IMR-90 (cell line): ENCODE data around the gene SKA3. TPM values are rescaled to one million over a fixed set of nuclear protein-coding genes. Genes with fewer than 3 reads are reported as not detected.

Source experiments
- ATAC-seq: fragments of 200-7000 bp; cut with Tn5 transposase; 2 replicates; pipeline ENCODE4 v1.9.1; 2020; ENCODE audit warnings: low read depth, mild to moderate bottlenecking, moderate library complexity
- BruUV-seq: library from RNA; stranded (reverse); fragments of 400-500 nt; replicated peaks from 2 replicates; lab custom pipeline; 2021; lab: Mats Ljungman, UMichigan
- CTCF ChIA-PET: fragments of 300-600 bp; formaldehyde crosslinking; extraction: SDS; loops from one replicate; lab custom pipeline; 2021; ENCODE audit warnings: antibody characterized with exemption; lab: Yijun Ruan, JAX
- POLR2A ChIA-PET: fragments of 300-600 bp; sonication (Branson Sonifier 250); formaldehyde crosslinking; loops from one replicate; lab custom pipeline; 2022; ENCODE audit warnings: antibody characterized with exemption; ENCODE audit not compliant: unreplicated experiment; lab: Charles Lee
- DNase-seq: peaks from one replicate; pipeline ENCODE4 v3.0.0; 2013
- H2AFZ ChIP-seq: replicated peaks from 2 replicates; pipeline ENCODE3; 2013; ENCODE audit warnings: low read length, mild to moderate bottlenecking; ENCODE audit not compliant: poor library complexity
- H2AK5ac ChIP-seq: 2 replicates; pipeline ENCODE4 v1.6.1; 2013; ENCODE audit warnings: low read depth, low read length, inconsistent platforms
- H2AK9ac ChIP-seq: replicated peaks from 2 replicates; pipeline ENCODE3; 2013; ENCODE audit warnings: mild to moderate bottlenecking, low read depth, low read length, moderate library complexity; ENCODE audit not compliant: poor library complexity
- H2BK120ac ChIP-seq: 2 replicates; pipeline ENCODE4 v1.6.1; 2013; ENCODE audit warnings: low read depth, low read length, inconsistent platforms
- H2BK15ac ChIP-seq: 3 replicates; pipeline ENCODE4 v1.6.1; 2013; ENCODE audit warnings: low read depth, low read length, inconsistent platforms
- H2BK20ac ChIP-seq: 2 replicates; pipeline ENCODE4 v1.6.1; 2013; ENCODE audit warnings: low read depth, mild to moderate bottlenecking, inconsistent platforms, low read length, moderate library complexity
- H2BK5ac ChIP-seq: 2 replicates; pipeline ENCODE4 v1.6.1; 2013; ENCODE audit warnings: mild to moderate bottlenecking, low read depth, low read length, inconsistent platforms; ENCODE audit not compliant: poor library complexity, severe bottlenecking
- H3K14ac ChIP-seq: replicated peaks from 2 replicates; pipeline ENCODE4 v1.6.1; 2013; ENCODE audit warnings: low read depth, low read length, inconsistent platforms
- H3K18ac ChIP-seq: 2 replicates; pipeline ENCODE4 v1.6.1; 2013; ENCODE audit warnings: low read depth, low read length, control low read depth
- H3K23ac ChIP-seq: 2 replicates; pipeline ENCODE4 v1.6.1; 2013; ENCODE audit warnings: low read depth, low read length, inconsistent platforms
- H3K27ac ChIP-seq: 2 replicates; pipeline ENCODE4 v1.5.1; 2013; ENCODE audit warnings: mild to moderate bottlenecking, control low read depth, low read length; ENCODE audit not compliant: insufficient read depth
- H3K27me3 ChIP-seq: 2 replicates; pipeline ENCODE4 v1.6.1; 2013; ENCODE audit warnings: low read length; ENCODE audit not compliant: control insufficient read depth, insufficient read depth
- H3K36me3 ChIP-seq: 2 replicates; pipeline ENCODE4 v1.6.1; 2013; ENCODE audit warnings: low read length, mixed read lengths; ENCODE audit not compliant: control insufficient read depth, insufficient read depth
- H3K4ac ChIP-seq: 2 replicates; pipeline ENCODE4 v1.6.1; 2013; ENCODE audit warnings: low read depth, low read length, inconsistent platforms
- H3K4me1 ChIP-seq: 2 replicates; pipeline ENCODE4 v1.6.1; 2013; ENCODE audit warnings: low read length, mixed read lengths; ENCODE audit not compliant: control insufficient read depth, insufficient read depth
- H3K4me2 ChIP-seq: 2 replicates; pipeline ENCODE4 v1.6.1; 2013; ENCODE audit warnings: low read depth, mild to moderate bottlenecking, control low read depth, low read length, moderate library complexity
- H3K4me3 ChIP-seq: 2 replicates; pipeline ENCODE4 v1.5.1; 2013; ENCODE audit warnings: low read depth, mild to moderate bottlenecking, control low read depth, low read length, moderate library complexity; ENCODE audit not compliant: insufficient read depth
- H3K56ac ChIP-seq: 2 replicates; pipeline ENCODE4 v1.6.1; 2013; ENCODE audit warnings: low read length, inconsistent platforms; ENCODE audit not compliant: insufficient read depth; ENCODE audit errors: extremely low read depth
- H3K79me1 ChIP-seq, 2 experiments: 2 replicates each; pipeline ENCODE4 v1.6.1; 2013; ENCODE audit warnings: low read length in 2 of 2, inconsistent platforms in 1 of 2, low read depth in 1 of 2
- H3K9ac ChIP-seq: 2 replicates; pipeline ENCODE4 v1.6.1; 2013; ENCODE audit warnings: low read depth, low read length, control low read depth
- H3K9me1 ChIP-seq: 2 replicates; pipeline ENCODE4 v1.6.1; 2013; ENCODE audit warnings: low read length, inconsistent platforms; ENCODE audit not compliant: insufficient read depth
- H3K9me3 ChIP-seq: 2 replicates; pipeline ENCODE4 v1.6.1; 2013; ENCODE audit warnings: low read length; ENCODE audit not compliant: control insufficient read depth, insufficient read depth
- H4K20me1 ChIP-seq: 2 replicates; pipeline ENCODE4 v1.6.1; 2013; ENCODE audit warnings: low read length, inconsistent platforms; ENCODE audit not compliant: insufficient read depth
- H4K5ac ChIP-seq: 2 replicates; pipeline ENCODE4 v1.6.1; 2013; ENCODE audit warnings: mild to moderate bottlenecking, low read depth, low read length, control low read depth
- H4K8ac ChIP-seq, 2 experiments: 2 replicates each; pipeline ENCODE4 v1.6.1; 2013; ENCODE audit warnings: low read depth in 2 of 2, low read length in 2 of 2, control low read depth in 1 of 2, inconsistent platforms in 1 of 2
- H4K91ac ChIP-seq: 2 replicates; pipeline ENCODE4 v1.6.1; 2013; ENCODE audit warnings: low read depth, low read length, inconsistent platforms; ENCODE audit not compliant: insufficient read depth
- BHLHE40 ChIP-seq: fragments of 150-350 bp; IDR thresholded peaks from 2 replicates; pipeline ENCODE4 v1.6.1; 2016; ENCODE audit warnings: mild to moderate bottlenecking, low read depth, low read length
- WGBS, 2 experiments: methylation state at CpG; one replicate each; pipeline versions ENCODE4 v1.1.5 to v1.1.7; 2013; ENCODE audit warnings: missing lambda C conversion rate in 2 of 2; ENCODE audit not compliant: insufficient read length in 1 of 2; ENCODE audit errors: extremely low coverage in 2 of 2; 5-methylcytosine and 5-hydroxymethylcytosine counted together
- dilution Hi-C: fragments of 300-500 bp; cut with HindIII; formaldehyde crosslinking; loops from one replicate; pipeline ENCODE4 v1.14.3; 2018; ENCODE audit warnings: low sequenced_read_pairs; ENCODE audit not compliant: unreplicated experiment
- in situ Hi-C: fragments of 300-500 bp; cut with MboI; formaldehyde crosslinking; loops from 3 replicates; pipeline ENCODE4 v1.14.3; 2019; ENCODE audit warnings: low sequenced_read_pairs, inconsistent platforms, mixed read lengths
- intact Hi-C: fragments of 100-400 bp; cut with micrococcal nuclease; formaldehyde crosslinking; loops from 2 replicates; pipeline ENCODE4 v1.10.0; 2022
- polyA plus RNA-seq, 3 experiments: library from polyadenylated mRNA; depleted of rRNA; stranded (reverse); fragments of >200 nt; gene quantifications; 2 replicates each; pipeline ENCODE4 v1.2.3, GENCODE V29; 2012; ENCODE audit warnings: low replicate concordance in 1 of 3
- total RNA-seq: library from RNA; depleted of rRNA; stranded (reverse); fragments of >200 nt; gene quantifications from 2 replicates; pipeline ENCODE4 v1.2.3, GENCODE V29; 2012

SKA3 gene
- total and polyA plus RNA-seq, 2 of the 4 experiments (the other 2 are of a cell fraction) = 11.7 to 15.6 TPM

- no peak overlapping the region for H3K27ac ChIP-seq
- in situ Hi-C loops = loop anchor here (5.0 kb wide), 1 partner anchor 183 kb away; no protein-coding TSS in a partner anchor
- intact Hi-C loops = no loop called here
- H3K9ac ChIP-seq = no peak overlapping the region
- peaks cover 3% of the 10 kb centered on the region; the same call in 1 of the 2 replicates for H3K4me1 ChIP-seq
- H3K14ac ChIP-seq = no peak overlapping the region
- ATAC-seq = peak; percentile 59
- H3K79me1 ChIP-seq = no peaks in the 10 kb centered on the region
- no peak overlapping the region for H2BK15ac ChIP-seq
- TF ChIP-seq BHLHE40 = no peak
- no peak overlapping the region for H2BK5ac ChIP-seq
- no peak overlapping the region for H3K56ac ChIP-seq
- peak; percentile 63 for DNase-seq
- POLR2A ChIA-PET = interaction anchor here (0.9 kb wide), 1 partner anchor 67 kb away, joined by 4 read pairs; no protein-coding TSS in a partner anchor
- 0 out of 2 replicates have a peak, but pooled peaks cover 3% of the 10 kb centered on the region for H3K9me1 ChIP-seq
- H3K9me3 ChIP-seq = 0 out of 2 replicates have a peak, but pooled peaks cover 2% of the 10 kb centered on the region
- BruUV-seq = no TSS peak
- dilution Hi-C loops = no loop called here
- no peak overlapping the region; the same call in 1 of the 2 replicates for H3K4me2 ChIP-seq
- no peak overlapping the region for H4K91ac ChIP-seq
- CTCF ChIA-PET = no interaction called here
- H2BK20ac ChIP-seq = no peak overlapping the region
- no peak overlapping the region for H4K5ac ChIP-seq
- no peak overlapping the region for H2AK5ac ChIP-seq
- no peak overlapping the region for H3K23ac ChIP-seq
- H3K36me3 ChIP-seq = no peaks in the 10 kb centered on the region
- H2AK9ac ChIP-seq = no peak overlapping the region
- 0 out of 4 replicates have a peak overlapping the region, but pooled peaks of 1 of the 2 experiments have one; percentile 63 for H4K8ac ChIP-seq
- WGBS, 2 experiments = 39% methylated on average over 3 of the region's 7 CpGs; no CpG with 5 or more reads in 1 of the 2 experiments
- no peak overlapping the region for H3K4me3 ChIP-seq
- H3K27me3 ChIP-seq = no peaks in the 10 kb centered on the region
- H2BK120ac ChIP-seq = no peak overlapping the region
- peak overlapping the region; percentile 87 for H2AFZ ChIP-seq
- no peaks in the 10 kb centered on the region for H4K20me1 ChIP-seq
- H3K4ac ChIP-seq = no peak overlapping the region
- H3K18ac ChIP-seq = no peak overlapping the region
Observed at GRCh38 chr13:21124852-21125251, 51.5 kb downstream of the SKA3 start.
